ENCODE measurements around the gene C3orf85.

GRCh38 chr3:109149078-109149477 lies 12.6 kb downstream of the C3orf85 start:
- TF ChIP-seq, protein P1, sequence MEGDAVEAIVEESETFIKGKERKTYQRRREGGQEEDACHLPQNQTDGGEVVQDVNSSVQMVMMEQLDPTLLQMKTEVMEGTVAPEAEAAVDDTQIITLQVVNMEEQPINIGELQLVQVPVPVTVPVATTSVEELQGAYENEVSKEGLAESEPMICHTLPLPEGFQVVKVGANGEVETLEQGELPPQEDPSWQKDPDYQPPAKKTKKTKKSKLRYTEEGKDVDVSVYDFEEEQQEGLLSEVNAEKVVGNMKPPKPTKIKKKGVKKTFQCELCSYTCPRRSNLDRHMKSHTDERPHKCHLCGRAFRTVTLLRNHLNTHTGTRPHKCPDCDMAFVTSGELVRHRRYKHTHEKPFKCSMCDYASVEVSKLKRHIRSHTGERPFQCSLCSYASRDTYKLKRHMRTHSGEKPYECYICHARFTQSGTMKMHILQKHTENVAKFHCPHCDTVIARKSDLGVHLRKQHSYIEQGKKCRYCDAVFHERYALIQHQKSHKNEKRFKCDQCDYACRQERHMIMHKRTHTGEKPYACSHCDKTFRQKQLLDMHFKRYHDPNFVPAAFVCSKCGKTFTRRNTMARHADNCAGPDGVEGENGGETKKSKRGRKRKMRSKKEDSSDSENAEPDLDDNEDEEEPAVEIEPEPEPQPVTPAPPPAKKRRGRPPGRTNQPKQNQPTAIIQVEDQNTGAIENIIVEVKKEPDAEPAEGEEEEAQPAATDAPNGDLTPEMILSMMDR (IDR thresholded peaks at IDR 0.05): no peak
- TF ChIP-seq POLR2A (IDR thresholded peaks at IDR 0.05): no peak
